H1 (cell line): ENCODE data around the gene CHST8. TPM values are rescaled to one million over a fixed set of nuclear protein-coding genes. Genes with fewer than 3 reads are reported as not detected.

ENCODE experiments used
- CTCF ChIA-PET: fragments of 300-600 bp; sonication (Branson Sonifier 250); formaldehyde crosslinking; loops from one replicate; lab custom pipeline; 2021; ENCODE audit not compliant: partially characterized antibody; lab: Charles Lee
- POLR2A ChIA-PET: fragments of 300-600 bp; sonication (Branson Sonifier 250); formaldehyde crosslinking; loops from one replicate; lab custom pipeline; 2021; ENCODE audit warnings: inconsistent platforms; ENCODE audit not compliant: partially characterized antibody; lab: Charles Lee
- DNase-seq, 2 experiments: peaks; one replicate each; pipeline versions ENCODE4 v3.0.0 to v3.0.0-alpha.2; 2010 to 2022; ENCODE audit warnings: low spot score in 2 of 2, low read depth in 1 of 2, mixed read lengths in 1 of 2
- FAIRE-seq: peaks from 2 replicates; lab custom pipeline; 2011; peaks lifted over from hg19 to GRCh38; lab: Jason Lieb, UNC
- H2AFZ ChIP-seq: 2 replicates; pipeline ENCODE4 v1.8.1; 2012; ENCODE audit warnings: low read length, inconsistent platforms
- H2AK5ac ChIP-seq: 2 replicates; pipeline ENCODE4 v1.6.1; 2013; ENCODE audit warnings: low read depth, low read length
- H2BK120ac ChIP-seq: replicated peaks from 2 replicates; pipeline ENCODE3; 2013; ENCODE audit warnings: low read depth, low read length, inconsistent platforms
- H2BK12ac ChIP-seq: 2 replicates; pipeline ENCODE4 v1.6.1; 2013; ENCODE audit warnings: low read depth, low read length
- H2BK15ac ChIP-seq: 2 replicates; pipeline ENCODE4 v1.6.1; 2013; ENCODE audit warnings: low read length
- H2BK20ac ChIP-seq: 2 replicates; pipeline ENCODE4 v1.6.1; 2013; ENCODE audit warnings: low read length
- H2BK5ac ChIP-seq: 2 replicates; pipeline ENCODE4 v1.6.1; 2013; ENCODE audit warnings: low read depth, low read length
- H3K14ac ChIP-seq: 2 replicates; pipeline ENCODE4 v1.6.1; 2013; ENCODE audit warnings: inconsistent platforms; ENCODE audit not compliant: insufficient read length
- H3K18ac ChIP-seq: 2 replicates; pipeline ENCODE4 v1.6.1; 2013; ENCODE audit warnings: low read length; ENCODE audit errors: extremely low read depth
- H3K23ac ChIP-seq: 2 replicates; pipeline ENCODE4 v1.6.1; 2013; ENCODE audit warnings: inconsistent platforms; ENCODE audit not compliant: insufficient read length
- H3K23me2 ChIP-seq: 2 replicates; pipeline ENCODE4 v1.6.1; 2013; ENCODE audit warnings: low read depth, low read length
- H3K27ac ChIP-seq: 2 replicates; pipeline ENCODE4 v1.6.1; 2011; ENCODE audit warnings: low read depth, low read length, inconsistent platforms
- H3K27me3 ChIP-seq, 4 experiments: replicated peaks in 1 of 4; 1 replicate in 1 of 4; 2 replicates in 3 of 4; pipeline versions ENCODE4 v1.6.1 to v1.8.1; 2011 to 2013; ENCODE audit warnings: low read length in 3 of 4, mild to moderate bottlenecking in 3 of 4, inconsistent platforms in 2 of 4, mixed read lengths in 2 of 4, moderate library complexity in 1 of 4; ENCODE audit not compliant: control insufficient read depth in 3 of 4, insufficient read depth in 3 of 4; ENCODE audit errors: extremely low read depth in 1 of 4
- H3K36me3 ChIP-seq, 4 experiments: 2 replicates each; pipeline versions ENCODE4 v1.6.1 to v1.8.1; 2011 to 2013; ENCODE audit warnings: mild to moderate bottlenecking in 4 of 4, low read length in 3 of 4, moderate library complexity in 2 of 4, control low read depth in 1 of 4, inconsistent platforms in 1 of 4; ENCODE audit not compliant: insufficient read depth in 4 of 4, control insufficient read depth in 2 of 4
- H3K4ac ChIP-seq: replicated peaks from 2 replicates; pipeline ENCODE3; 2013; ENCODE audit warnings: low read length, low read depth, mixed read lengths, inconsistent platforms; ENCODE audit not compliant: insufficient read length
- H3K4me1 ChIP-seq, 4 experiments: replicated peaks in 1 of 4; 1 replicate in 1 of 4; 2 replicates in 3 of 4; pipeline versions ENCODE4 v1.6.1 to v1.8.1; 2011 to 2013; ENCODE audit warnings: low read length in 3 of 4, inconsistent platforms in 2 of 4, mixed read lengths in 1 of 4; ENCODE audit not compliant: insufficient read depth in 4 of 4, control insufficient read depth in 3 of 4
- H3K4me2 ChIP-seq, 2 experiments: 2 replicates each; pipeline versions ENCODE4 v1.6.1 to v1.8.1; 2011 to 2013; ENCODE audit warnings: low read depth in 2 of 2, low read length in 2 of 2, control low read depth in 1 of 2, inconsistent platforms in 1 of 2, mild to moderate bottlenecking in 1 of 2; ENCODE audit not compliant: insufficient read depth in 1 of 2
- H3K4me3 ChIP-seq, 4 experiments: fragments of 200-600, 300-600 bp in 1 of 4; sonication (generic), shearing (Covaris generic), sonication (Bioruptor Twin) in 1 of 4; 2 replicates each; pipeline versions ENCODE4 v1.5.1 to v1.8.1; 2011 to 2016; ENCODE audit warnings: low read length in 4 of 4, low read depth in 3 of 4, control low read depth in 2 of 4, inconsistent platforms in 2 of 4, mild to moderate bottlenecking in 2 of 4, mixed read lengths in 1 of 4, moderate library complexity in 1 of 4; ENCODE audit not compliant: insufficient read depth in 2 of 4; ENCODE audit errors: extremely low read depth in 1 of 4
- H3K56ac ChIP-seq: replicated peaks from 2 replicates; pipeline ENCODE3; 2013; ENCODE audit warnings: low read depth, mild to moderate bottlenecking, mixed read lengths, low read length, inconsistent platforms; ENCODE audit not compliant: insufficient read length
- H3K79me1 ChIP-seq: 2 replicates; pipeline ENCODE4 v1.6.1; 2013; ENCODE audit warnings: low read depth, low read length, control low read depth
- H3K79me2 ChIP-seq, 2 experiments: 2 replicates each; pipeline versions ENCODE4 v1.6.1 to v1.8.1; 2012 to 2013; ENCODE audit warnings: low read length in 2 of 2, mild to moderate bottlenecking in 2 of 2, inconsistent platforms in 1 of 2; ENCODE audit not compliant: insufficient read depth in 2 of 2, control insufficient read depth in 1 of 2
- H3K9ac ChIP-seq, 4 experiments: replicated peaks in 1 of 4; 1 replicate in 1 of 4; 2 replicates in 3 of 4; pipeline versions ENCODE4 v1.6.1 to v1.8.1; 2011 to 2013; ENCODE audit warnings: low read depth in 3 of 4, low read length in 3 of 4, control low read depth in 2 of 4, mild to moderate bottlenecking in 2 of 4, moderate library complexity in 2 of 4, inconsistent platforms in 1 of 4; ENCODE audit errors: extremely low read depth in 1 of 4
- H3K9me3 ChIP-seq, 2 experiments: 2 replicates each; pipeline versions ENCODE4 v1.6.1 to v1.8.1; 2012 to 2013; ENCODE audit warnings: mild to moderate bottlenecking in 2 of 2, moderate library complexity in 2 of 2, control low read depth in 1 of 2, inconsistent platforms in 1 of 2, low read depth in 1 of 2, low read length in 1 of 2, mixed read lengths in 1 of 2; ENCODE audit not compliant: insufficient read depth in 2 of 2
- H4K20me1 ChIP-seq, 2 experiments: replicated peaks in 1 of 2; 2 replicates each; pipeline versions ENCODE3 to v1.8.1; 2011 to 2013; ENCODE audit warnings: inconsistent platforms in 2 of 2, low read length in 2 of 2, mild to moderate bottlenecking in 1 of 2; ENCODE audit not compliant: insufficient read depth in 2 of 2, control insufficient read depth in 1 of 2
- H4K5ac ChIP-seq: 2 replicates; pipeline ENCODE4 v1.6.1; 2013; ENCODE audit warnings: low read length, low read depth, mixed read lengths, inconsistent platforms; ENCODE audit not compliant: insufficient read length
- H4K8ac ChIP-seq: 2 replicates; pipeline ENCODE4 v1.8.0; 2013; ENCODE audit warnings: mild to moderate bottlenecking, moderate library complexity, low read length, inconsistent platforms; ENCODE audit not compliant: insufficient read depth; ENCODE audit errors: extremely low read depth
- H4K91ac ChIP-seq: replicated peaks from 2 replicates; pipeline ENCODE3; 2013; ENCODE audit warnings: low read length, mixed read lengths, inconsistent platforms; ENCODE audit not compliant: insufficient read length
- CEBPB ChIP-seq: IDR thresholded peaks from 2 replicates; pipeline ENCODE4 v1.6.1; 2012; ENCODE audit warnings: low read depth, low read length
- CTCF ChIP-seq, 3 experiments: IDR thresholded peaks; 1 replicate in 2 of 3; 2 replicates in 1 of 3; pipeline versions ENCODE4 v1.5.1 to v1.6.1; 2011; ENCODE audit warnings: low read length in 3 of 3, mild to moderate bottlenecking in 3 of 3, inconsistent platforms in 2 of 3, low read depth in 1 of 3, moderate library complexity in 1 of 3; ENCODE audit not compliant: insufficient read depth in 1 of 3; ENCODE audit errors: control extremely low read depth in 1 of 3
- HDAC6 ChIP-seq: IDR thresholded peaks from one replicate; pipeline ENCODE4 v1.7.1; 2012; ENCODE audit warnings: low read depth, mild to moderate bottlenecking, inconsistent platforms, low read length, moderate library complexity
- JUND ChIP-seq: IDR thresholded peaks from 2 replicates; pipeline ENCODE4 v1.6.1; 2011; ENCODE audit warnings: mild to moderate bottlenecking, improper control_type of control experiment, low read length
- POU5F1 ChIP-seq: IDR thresholded peaks from 2 replicates; pipeline ENCODE4 v1.6.1; 2011; ENCODE audit warnings: low read depth, mild to moderate bottlenecking, low read length, moderate library complexity
- RAD21 ChIP-seq, 2 experiments: IDR thresholded peaks in 1 of 2; conservative IDR thresholded peaks in 1 of 2; 2 replicates each; pipeline ENCODE4 v1.6.1; 2011; ENCODE audit warnings: low read depth in 2 of 2, low read length in 2 of 2, improper control_type of control experiment in 1 of 2, inconsistent platforms in 1 of 2, mild to moderate bottlenecking in 1 of 2, moderate library complexity in 1 of 2
- SIX5 ChIP-seq: IDR thresholded peaks from 2 replicates; pipeline ENCODE4 v1.6.1; 2011; ENCODE audit warnings: mild to moderate bottlenecking, low read depth, low read length
- SUZ12 ChIP-seq: fragments of 200-600 bp; sonication (generic); IDR thresholded peaks from 2 replicates; pipeline ENCODE4 v1.6.1; 2012; ENCODE audit warnings: mild to moderate bottlenecking, inconsistent platforms, low read length, moderate library complexity, mixed read lengths
- TEAD4 ChIP-seq: IDR thresholded peaks from 2 replicates; pipeline ENCODE4 v1.6.1; 2012; ENCODE audit warnings: low read depth, low read length, inconsistent platforms, mixed read lengths
- YY1 ChIP-seq: IDR thresholded peaks from 2 replicates; pipeline ENCODE4 v1.6.1; 2011; ENCODE audit warnings: low read depth, mild to moderate bottlenecking, low read length
- ZNF274 ChIP-seq: IDR thresholded peaks from 2 replicates; pipeline ENCODE4 v1.7.0; 2012; ENCODE audit warnings: low read length, borderline replicate concordance; ENCODE audit errors: extremely low read depth
- WGBS, 2 experiments: shearing (Covaris generic) in 1 of 2; methylation state at CpG; one replicate each; pipeline versions ENCODE4 v1.1.6 to v1.1.7; 2013 to 2015; ENCODE audit warnings: low lambda C conversion rate in 2 of 2, mixed read lengths in 2 of 2, inconsistent platforms in 1 of 2, low coverage in 1 of 2, missing lambda C conversion rate in 1 of 2; ENCODE audit not compliant: insufficient replicate concordance in 2 of 2, insufficient coverage in 1 of 2, insufficient read length in 1 of 2; ENCODE audit errors: extremely low coverage in 1 of 2, missing lambda C conversion rate in 1 of 2; 5-methylcytosine and 5-hydroxymethylcytosine counted together
- polyA plus RNA-seq, 7 experiments: library from polyadenylated mRNA; depleted of rRNA in 3 of 7; stranded (reverse) in 5 of 7; unstranded in 2 of 7; fragments of >200 nt in 5 of 7; fragments of 200-250 nt in 2 of 7; gene quantifications; 1 replicate in 5 of 7; 2 replicates in 1 of 7; 4 replicates in 1 of 7; pipeline versions ENCODE4 v1.2.1 to v1.2.3, GENCODE V29; 2011 to 2013; ENCODE audit warnings: missing spikeins in 2 of 7, mixed read lengths in 2 of 7
- total RNA-seq: library from RNA; stranded (reverse); fragmentation: NEBNext Ultra II Directional; extraction: Animal tissue kit (Norgen Biotek cat#: 25700); gene quantifications from 2 replicates; pipeline ENCODE4 v1.2.1, GENCODE V29; 2021

Gene CHST8
- total and polyA plus RNA-seq, 2 of the 8 experiments (the other 6 are each of a cell fraction or from before 2014, with no cell fraction given) = 10.8 to 28.2 TPM

- Histone ChIP-seq H2BK12ac (no peak overlapping the region), H3K27me3 (peaks cover 0 to 2% (median 0%) of the 10 kb centered on the region in 4 experiments; a peak in 3 of 7 replicates), H4K5ac (no peak overlapping the region), H3K9ac (no peak overlapping the region), H3K4me2 (no peak overlapping the region), H2BK15ac (no peak overlapping the region), H4K8ac (no peak overlapping the region), H3K4me3 (no peak overlapping the region), H2BK20ac (no peak overlapping the region), H2BK120ac (no peak overlapping the region), H3K14ac (no peak overlapping the region), H3K27ac (no peak overlapping the region), H3K23ac (no peak overlapping the region), H3K79me2 (no peaks in the 10 kb centered on the region), H2AFZ (no peak overlapping the region), H3K4ac (no peak overlapping the region), H2BK5ac (no peak overlapping the region), H3K18ac (no peak overlapping the region), H3K79me1 (no peaks in the 10 kb centered on the region), H3K23me2 (no peaks in the 10 kb centered on the region), H3K4me1 (no peaks in the 10 kb centered on the region), H4K91ac (no peak overlapping the region), H3K9me3 (0 out of 4 replicates have a peak, but pooled peaks cover 0 to 2% of the 10 kb centered on the region in 2 experiments), H2AK5ac (no peak overlapping the region), H3K56ac (no peak overlapping the region), H4K20me1 (no peaks in the 10 kb centered on the region), H3K36me3 (no peaks in the 10 kb centered on the region)
- POLR2A ChIA-PET = interaction anchor here (0.9 kb wide), 1 partner anchor 9 kb away, joined by 3 read pairs; no protein-coding TSS in a partner anchor
- TF ChIP-seq RAD21 (IDR thresholded peaks at IDR 0.05 in 1 of 2, conservative IDR thresholded peaks at IDR 0.05 in 1 of 2; ENCODE audit: low read depth in 2 of 2, low read length in 2 of 2) (no peak), SUZ12 (no peak), YY1 (no peak), TEAD4 (no peak), SIX5 (no peak), ZNF274 (no peak), JUND (no peak), POU5F1 (no peak), CTCF (IDR thresholded peaks at IDR 0.05; ENCODE audit: control extremely low read depth in 1 of 3, insufficient read depth in 1 of 3, low read depth in 1 of 3, low read length in 3 of 3) (no peak), CEBPB (no peak), HDAC6 (no peak)
- FAIRE-seq (no peak), DNase-seq (no peak)
- CTCF ChIA-PET = interaction anchor here (0.5 to 1.4 kb wide), 2 partner anchors 8 to 14 kb away, joined by 3 to 4 read pairs; no protein-coding TSS in a partner anchor
- 86% methylated on average over 3 of the region's 3 CpGs; no CpG with 5 or more reads in 1 of the 2 experiments for WGBS, 2 experiments
Measured at GRCh38 chr19:33613620-33614000, 8.1 kb upstream of the CHST8 start.
